HCT116 (cell line): ENCODE measurements around the gene SETD1A. TPM values are rescaled to one million over a fixed set of nuclear protein-coding genes. Genes with fewer than 3 reads are reported as not detected.

Experiments used
- ATAC-seq: fragments of 200-7000 bp; cut with Tn5 transposase; 2 replicates; pipeline ENCODE4 v1.9.1; 2020; ENCODE audit warnings: mild to moderate bottlenecking, moderate library complexity
- BruUV-seq: library from RNA; stranded (reverse); fragments of 400-500 nt; replicated peaks from 2 replicates; lab custom pipeline; 2021; lab: Mats Ljungman, UMichigan
- CTCF ChIA-PET: fragments of 300-600 bp; sonication (Branson Sonifier 250); formaldehyde crosslinking; loops from one replicate; lab custom pipeline; 2021; ENCODE audit warnings: antibody characterized with exemption; lab: Charles Lee
- POLR2A ChIA-PET: fragments of 300-600, 350-600 bp; sonication (Branson Sonifier 250); formaldehyde crosslinking; loops from one replicate; lab custom pipeline; 2021; ENCODE audit warnings: antibody characterized with exemption; lab: Charles Lee
- RAD21 ChIA-PET, 2 experiments: fragments of 300-600 bp; sonication (Branson Sonifier 250); formaldehyde crosslinking; loops; one replicate each; lab custom pipeline; 2023; ENCODE audit warnings: low total read pairs in 2 of 2; ENCODE audit not compliant: uncharacterized antibody in 2 of 2, unreplicated experiment in 2 of 2, low non-redundant PET in 1 of 2; lab: Charles Lee
- DNase-seq: peaks from one replicate; pipeline ENCODE4 v3.0.0-alpha.2; 2010; ENCODE audit warnings: low read depth, low spot score
- H2AFZ ChIP-seq: fragments of 200-600 bp; shearing (Covaris generic), sonication (generic); 2 replicates; pipeline ENCODE4 v1.6.1; 2017; ENCODE audit warnings: low read depth, mixed run types, mixed read lengths, antibody characterized with exemption, low read length; ENCODE audit not compliant: poor library complexity, severe bottlenecking
- H3K27ac ChIP-seq: 2 replicates; pipeline ENCODE4 v1.5.1; 2012; ENCODE audit warnings: low read depth, low read length
- H3K27me3 ChIP-seq: fragments of 200-600 bp; sonication (generic); 2 replicates; pipeline ENCODE4 v1.6.1; 2016; ENCODE audit warnings: mixed run types, low read length, mixed read lengths; ENCODE audit not compliant: insufficient read depth
- H3K36me3 ChIP-seq, 2 experiments: fragments of 200-500 bp in 1 of 2; fragments of 200-600 bp in 1 of 2; sonication (Bioruptor generic) in 1 of 2; sonication (generic) in 1 of 2; 2 replicates each; pipeline versions ENCODE4 v1.5.1 to v1.6.1; 2014 to 2016; ENCODE audit warnings: low read length in 2 of 2, inconsistent platforms in 1 of 2, mixed read lengths in 1 of 2, mixed run types in 1 of 2; ENCODE audit not compliant: insufficient read depth in 2 of 2, control insufficient read depth in 1 of 2
- H3K4me1 ChIP-seq, 2 experiments: fragments of 200-600 bp in 1 of 2; sonication (generic) in 1 of 2; 2 replicates each; pipeline versions ENCODE4 v1.5.1 to v1.6.1; 2012 to 2017; ENCODE audit warnings: low read length in 2 of 2, inconsistent platforms in 1 of 2, mild to moderate bottlenecking in 1 of 2, mixed read lengths in 1 of 2, mixed run types in 1 of 2, moderate library complexity in 1 of 2; ENCODE audit not compliant: insufficient read depth in 2 of 2, control insufficient read depth in 1 of 2
- H3K4me2 ChIP-seq: fragments of 200-600 bp; sonication (generic); 2 replicates; pipeline ENCODE4 v1.6.1; 2017; ENCODE audit warnings: mixed run types, low read length, mixed read lengths
- H3K4me3 ChIP-seq, 2 experiments: fragments of 200-600 bp in 1 of 2; sonication (generic) in 1 of 2; replicated peaks in 1 of 2; 2 replicates each; pipeline ENCODE4 v1.5.1; 2011 to 2016; ENCODE audit warnings: low read length in 2 of 2, control low read depth in 1 of 2, low read depth in 1 of 2, mild to moderate bottlenecking in 1 of 2, mixed read lengths in 1 of 2, mixed run types in 1 of 2
- H3K79me2 ChIP-seq: fragments of 200-600 bp; sonication (generic); 2 replicates; pipeline ENCODE4 v1.6.1; 2017; ENCODE audit warnings: mild to moderate bottlenecking, mixed run types, low read length, moderate library complexity, mixed read lengths; ENCODE audit not compliant: insufficient read depth
- H3K9ac ChIP-seq: fragments of 200-600 bp; sonication (generic); 2 replicates; pipeline ENCODE4 v1.6.1; 2016; ENCODE audit warnings: low read length, mixed read lengths
- H3K9me2 ChIP-seq: fragments of 200-600 bp; sonication (generic), shearing (Covaris generic); 2 replicates; pipeline ENCODE4 v1.6.1; 2017; ENCODE audit warnings: mixed run types, mild to moderate bottlenecking, moderate library complexity; ENCODE audit not compliant: insufficient read depth
- H3K9me3 ChIP-seq, 2 experiments: fragments of 200-500 bp in 1 of 2; fragments of 200-600 bp in 1 of 2; sonication (Bioruptor generic) in 1 of 2; sonication (generic) in 1 of 2; 2 replicates each; pipeline ENCODE4 v1.6.1; 2014 to 2017; ENCODE audit warnings: low read length in 2 of 2, mixed read lengths in 2 of 2, inconsistent platforms in 1 of 2, low read depth in 1 of 2, mild to moderate bottlenecking in 1 of 2, mixed run types in 1 of 2, moderate library complexity in 1 of 2; ENCODE audit not compliant: control insufficient read depth in 1 of 2, insufficient read depth in 1 of 2
- H4K20me1 ChIP-seq: fragments of 200-600 bp; sonication (generic), shearing (Covaris generic); 2 replicates; pipeline ENCODE4 v1.6.1; 2017; ENCODE audit warnings: mixed run types, mild to moderate bottlenecking, moderate library complexity; ENCODE audit not compliant: insufficient read depth
- CBX3 ChIP-seq: IDR thresholded peaks from 2 replicates; pipeline ENCODE4 v1.6.1; 2012; ENCODE audit warnings: low read depth
- CEBPB ChIP-seq: IDR thresholded peaks from 2 replicates; pipeline ENCODE4 v1.6.1; 2012; ENCODE audit warnings: low read depth
- EGR1 ChIP-seq: IDR thresholded peaks from 2 replicates; pipeline ENCODE4 v1.6.1; 2012; ENCODE audit warnings: low read depth
- ELF1 ChIP-seq: IDR thresholded peaks from 2 replicates; pipeline ENCODE4 v1.6.1; 2012; ENCODE audit warnings: low read depth, borderline replicate concordance
- EZH2 ChIP-seq: fragments of 200-600 bp; sonication (generic); IDR thresholded peaks from 2 replicates; pipeline ENCODE4 v1.6.1; 2017; ENCODE audit warnings: antibody characterized with exemption, mixed run types
- JUND ChIP-seq: IDR thresholded peaks from 2 replicates; pipeline ENCODE4 v1.6.1; 2012
- POLR2A ChIP-seq: IDR thresholded peaks from 2 replicates; pipeline ENCODE4 v1.7.0; 2011; ENCODE audit warnings: borderline replicate concordance; ENCODE audit not compliant: insufficient read depth, insufficient read length; ENCODE audit errors: extremely low read depth
- POLR2AphosphoS5 ChIP-seq: IDR thresholded peaks from 2 replicates; pipeline ENCODE4 v1.6.1; 2011; ENCODE audit warnings: mild to moderate bottlenecking, low read depth, low read length, moderate library complexity
- RAD21 ChIP-seq: IDR thresholded peaks from 2 replicates; pipeline ENCODE4 v1.6.1; 2012; ENCODE audit warnings: low read depth, mild to moderate bottlenecking
- REST ChIP-seq: IDR thresholded peaks from 2 replicates; pipeline ENCODE4 v1.6.1; 2012; ENCODE audit warnings: low read depth
- SIN3A ChIP-seq: IDR thresholded peaks from 2 replicates; pipeline ENCODE4 v1.6.1; 2012; ENCODE audit warnings: low read depth
- SP1 ChIP-seq: IDR thresholded peaks from 2 replicates; pipeline ENCODE4 v1.6.1; 2012; ENCODE audit warnings: low read depth
- SRF ChIP-seq: IDR thresholded peaks from 2 replicates; pipeline ENCODE4 v1.6.1; 2012; ENCODE audit warnings: low read depth
- TCF7L2 ChIP-seq: IDR thresholded peaks from 2 replicates; pipeline ENCODE4 v1.7.0; 2011; ENCODE audit warnings: borderline replicate concordance, inconsistent platforms; ENCODE audit not compliant: insufficient read depth, insufficient read length; ENCODE audit errors: extremely low read depth
- YY1 ChIP-seq: IDR thresholded peaks from 2 replicates; pipeline ENCODE4 v1.6.1; 2011; ENCODE audit warnings: low read length, low read depth, moderate library complexity, mild to moderate bottlenecking; ENCODE audit not compliant: insufficient replicate concordance; ENCODE audit errors: extremely low read depth
- ZFX ChIP-seq: fragments of 450-650 bp; IDR thresholded peaks from 2 replicates; pipeline ENCODE4 v1.6.1; 2017
- ZNF274 ChIP-seq: fragments of 200-500 bp; sonication (Bioruptor generic); IDR thresholded peaks from 2 replicates; pipeline ENCODE4 v1.6.1; 2014; ENCODE audit warnings: mild to moderate bottlenecking, low read depth, low read length, inconsistent platforms
- intact Hi-C: fragments of 100-400 bp; cut with micrococcal nuclease; formaldehyde crosslinking; loops from 2 replicates; pipeline ENCODE4 v1.10.0; 2022
- total RNA-seq: library from RNA; stranded (reverse); gene quantifications from one replicate; pipeline ENCODE4 v1.2.1, GENCODE V29; 2021; ENCODE audit not compliant: unreplicated experiment
- TF ChIP-seq, protein P1 (sequence below): IDR thresholded peaks from 2 replicates; pipeline ENCODE4 v1.6.1; 2011; ENCODE audit warnings: mild to moderate bottlenecking, low read length, moderate library complexity; ENCODE audit not compliant: insufficient replicate concordance; ENCODE audit errors: extremely low read depth
- TF ChIP-seq, protein P2 (sequence below): IDR thresholded peaks from 2 replicates; pipeline ENCODE4 v1.6.1; 2012
- TF ChIP-seq, protein P3 (sequence below): IDR thresholded peaks from 2 replicates; pipeline ENCODE4 v1.6.1; 2012

SETD1A gene
- total RNA-seq, 1 experiment from 2014 or later: 26.9 TPM

DNA sequence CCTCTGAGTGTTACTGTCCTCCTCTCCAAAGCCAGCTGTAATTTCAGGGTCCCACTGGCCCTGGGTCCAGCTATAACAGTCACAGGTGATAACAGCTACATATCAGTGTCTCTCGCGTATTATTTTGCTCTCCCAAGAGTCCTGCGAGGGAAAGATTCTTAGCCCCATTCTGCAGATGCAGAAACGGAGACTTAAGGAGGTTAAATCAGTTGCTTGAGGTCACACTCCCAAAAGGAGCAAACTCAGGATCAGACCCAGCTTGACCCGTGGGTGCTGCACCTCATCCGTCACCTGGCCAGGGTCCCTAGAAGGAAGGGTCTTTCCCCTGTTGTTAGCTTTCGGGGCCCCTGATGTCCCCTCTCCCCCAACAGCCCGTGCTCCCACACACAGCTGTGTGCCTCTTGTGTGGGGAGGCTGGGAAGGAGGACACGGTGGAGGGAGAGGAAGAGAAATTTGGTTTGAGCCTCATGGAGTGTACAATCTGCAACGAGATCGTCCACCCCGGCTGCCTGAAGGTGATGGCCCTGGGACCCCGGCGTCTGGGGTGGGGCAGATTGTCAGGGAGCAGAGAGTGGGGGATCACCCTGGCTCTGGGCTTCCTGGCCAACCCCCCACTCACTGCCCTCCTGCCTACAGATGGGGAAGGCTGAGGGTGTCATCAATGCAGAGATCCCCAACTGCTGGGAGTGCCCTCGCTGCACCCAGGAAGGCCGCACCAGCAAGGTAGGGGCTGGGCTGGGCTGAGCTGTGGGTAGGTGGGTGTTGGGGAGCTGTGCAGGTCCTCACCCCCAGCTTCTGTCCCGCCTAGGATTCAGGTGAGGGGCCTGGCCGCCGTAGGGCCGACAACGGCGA is 30.4 kb upstream of the SETD1A start:
- DNase-seq (no peak), ATAC-seq (no peak)
- BruUV-seq: no TSS peak
- peaks cover 7 to 17% of the 10 kb centered on the region in 2 experiments; a peak in 3 of 4 replicates for H3K4me1 ChIP-seq
- no peak overlapping the region for H3K9ac ChIP-seq
- no peaks in the 10 kb centered on the region for H4K20me1 ChIP-seq
- no peak for TF ChIP-seq ZFX
- no peak for TF ChIP-seq TCF7L2
- TF ChIP-seq POLR2A: no peak
- no peak for TF ChIP-seq SIN3A
- TF ChIP-seq, protein P1, sequence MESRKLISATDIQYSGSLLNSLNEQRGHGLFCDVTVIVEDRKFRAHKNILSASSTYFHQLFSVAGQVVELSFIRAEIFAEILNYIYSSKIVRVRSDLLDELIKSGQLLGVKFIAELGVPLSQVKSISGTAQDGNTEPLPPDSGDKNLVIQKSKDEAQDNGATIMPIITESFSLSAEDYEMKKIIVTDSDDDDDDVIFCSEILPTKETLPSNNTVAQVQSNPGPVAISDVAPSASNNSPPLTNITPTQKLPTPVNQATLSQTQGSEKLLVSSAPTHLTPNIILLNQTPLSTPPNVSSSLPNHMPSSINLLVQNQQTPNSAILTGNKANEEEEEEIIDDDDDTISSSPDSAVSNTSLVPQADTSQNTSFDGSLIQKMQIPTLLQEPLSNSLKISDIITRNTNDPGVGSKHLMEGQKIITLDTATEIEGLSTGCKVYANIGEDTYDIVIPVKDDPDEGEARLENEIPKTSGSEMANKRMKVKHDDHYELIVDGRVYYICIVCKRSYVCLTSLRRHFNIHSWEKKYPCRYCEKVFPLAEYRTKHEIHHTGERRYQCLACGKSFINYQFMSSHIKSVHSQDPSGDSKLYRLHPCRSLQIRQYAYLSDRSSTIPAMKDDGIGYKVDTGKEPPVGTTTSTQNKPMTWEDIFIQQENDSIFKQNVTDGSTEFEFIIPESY: no peak
- no peak for TF ChIP-seq YY1
- TF ChIP-seq SRF: no peak
- TF ChIP-seq, protein P2, sequence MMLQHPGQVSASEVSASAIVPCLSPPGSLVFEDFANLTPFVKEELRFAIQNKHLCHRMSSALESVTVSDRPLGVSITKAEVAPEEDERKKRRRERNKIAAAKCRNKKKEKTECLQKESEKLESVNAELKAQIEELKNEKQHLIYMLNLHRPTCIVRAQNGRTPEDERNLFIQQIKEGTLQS: no peak
- TF ChIP-seq RAD21: no peak
- TF ChIP-seq JUND: no peak
- TF ChIP-seq ZNF274: no peak
- TF ChIP-seq POLR2AphosphoS5: no peak
- no peak for TF ChIP-seq CEBPB
- no peak for TF ChIP-seq EGR1
- no peak for TF ChIP-seq REST
- no peak for TF ChIP-seq CBX3
- TF ChIP-seq SP1: no peak
- no peak for TF ChIP-seq EZH2
- TF ChIP-seq, protein P3, sequence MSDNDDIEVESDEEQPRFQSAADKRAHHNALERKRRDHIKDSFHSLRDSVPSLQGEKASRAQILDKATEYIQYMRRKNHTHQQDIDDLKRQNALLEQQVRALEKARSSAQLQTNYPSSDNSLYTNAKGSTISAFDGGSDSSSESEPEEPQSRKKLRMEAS: no peak
- no peak for TF ChIP-seq ELF1
- intact Hi-C loops: no loop called here
- peaks cover 10% of the 10 kb centered on the region; the same call in 1 of the 2 replicates for H3K79me2 ChIP-seq
- POLR2A ChIA-PET: interaction anchor here (1.2 kb wide), 1 partner anchor 191 kb away, joined by 3 read pairs; the partner anchor contains the start of gene KAT8
- CTCF ChIA-PET: interaction anchor here (1.0 to 2.0 kb wide), 3 partner anchors 14 to 26 kb away, joined by 5 to 10 read pairs (median 6); no protein-coding TSS in a partner anchor
- no peaks in the 10 kb centered on the region for H3K27me3 ChIP-seq
- H3K9me2 ChIP-seq: no peaks in the 10 kb centered on the region
- H3K9me3 ChIP-seq: no peaks in the 10 kb centered on the region
- H3K4me2 ChIP-seq: 0 out of 2 replicates have a peak overlapping the region, but pooled peaks have one; percentile 7
- no peak overlapping the region for H3K4me3 ChIP-seq
- H2AFZ ChIP-seq: no peak overlapping the region
- peak overlapping the region; percentile 31; the same call in 1 of the 2 replicates for H3K27ac ChIP-seq
- peaks cover 6 to 20% of the 10 kb centered on the region in 2 experiments for H3K36me3 ChIP-seq
- RAD21 ChIA-PET: no interaction called here
